Brain microvascular endothelial cell (primary cell): ENCODE measurements around the gene CHCHD3.

Experiments used
- DNase-seq: peaks from one replicate; pipeline ENCODE4 v3.0.0-alpha.2; 2020
- H3K27ac ChIP-seq: fragments of 250-450 bp; sonication (Bioruptor Pico); 2 replicates; pipeline ENCODE4 v1.5.1; 2020; ENCODE audit warnings: mild to moderate bottlenecking, moderate library complexity
- H3K27me3 ChIP-seq: fragments of 250-450 bp; sonication (Bioruptor Pico); replicated peaks from 2 replicates; pipeline ENCODE4 v1.5.1; 2020; ENCODE audit warnings: mild to moderate bottlenecking
- H3K36me3 ChIP-seq: fragments of 250-450 bp; sonication (Bioruptor Pico); replicated peaks from 2 replicates; pipeline ENCODE4 v1.5.1; 2020; ENCODE audit warnings: mild to moderate bottlenecking
- H3K4me3 ChIP-seq: 2 replicates; pipeline ENCODE4 v1.5.1; 2011; ENCODE audit warnings: low read depth, mild to moderate bottlenecking, control low read depth, low read length, moderate library complexity
- CTCF ChIP-seq: IDR thresholded peaks from 2 replicates; pipeline ENCODE4 v1.5.1; 2011; ENCODE audit warnings: low read depth, mild to moderate bottlenecking, moderate library complexity, low read length, control low read depth, inconsistent platforms; ENCODE audit errors: missing control alignments
- in situ Hi-C: cut with HindIII; loops from 2 replicates; pipeline ENCODE4 v1.10.0; 2017; ENCODE audit warnings: low sequenced_read_pairs, low pct_ligation_motif_present

CHCHD3 gene

DNA sequence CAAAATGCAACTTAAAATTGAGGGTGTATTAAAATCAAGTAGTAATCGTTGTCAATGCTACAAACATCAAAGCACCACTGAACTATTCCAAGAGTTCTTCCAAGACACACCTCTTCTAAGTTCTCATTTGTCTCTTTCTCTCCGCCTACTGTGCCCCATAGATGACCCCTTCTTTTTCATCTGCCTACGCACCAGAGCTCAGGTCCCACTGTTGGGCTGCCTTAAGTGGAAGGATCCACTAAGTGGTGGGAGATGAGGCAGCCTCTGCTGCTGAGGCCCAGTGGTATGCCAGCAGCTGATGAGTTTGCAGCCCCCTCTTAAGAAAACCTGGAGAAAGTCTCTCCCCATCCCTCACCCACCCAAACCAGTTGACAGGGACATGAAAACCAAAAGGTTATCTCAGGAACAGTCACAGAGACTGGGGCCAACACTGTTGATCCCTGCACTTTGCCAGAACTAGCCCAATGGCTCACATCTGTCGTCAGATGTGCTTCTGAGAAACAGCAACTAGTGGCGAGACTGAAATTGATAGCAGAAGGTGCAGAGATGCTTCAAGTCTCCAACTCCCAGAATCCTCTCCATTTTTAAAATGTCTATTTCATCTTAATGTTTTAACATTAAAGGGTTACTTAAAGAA lies 88.4 kb downstream of the CHCHD3 start:
- in situ Hi-C loops, result no loop called here
- H3K36me3 ChIP-seq, result no peaks in the 10 kb centered on the region
- TF ChIP-seq CTCF, result no peak
- no peaks in the 10 kb centered on the region for H3K27me3 ChIP-seq
- H3K4me3 ChIP-seq, result no peak overlapping the region
- no peak for DNase-seq
- no peak overlapping the region for H3K27ac ChIP-seq

DNA sequence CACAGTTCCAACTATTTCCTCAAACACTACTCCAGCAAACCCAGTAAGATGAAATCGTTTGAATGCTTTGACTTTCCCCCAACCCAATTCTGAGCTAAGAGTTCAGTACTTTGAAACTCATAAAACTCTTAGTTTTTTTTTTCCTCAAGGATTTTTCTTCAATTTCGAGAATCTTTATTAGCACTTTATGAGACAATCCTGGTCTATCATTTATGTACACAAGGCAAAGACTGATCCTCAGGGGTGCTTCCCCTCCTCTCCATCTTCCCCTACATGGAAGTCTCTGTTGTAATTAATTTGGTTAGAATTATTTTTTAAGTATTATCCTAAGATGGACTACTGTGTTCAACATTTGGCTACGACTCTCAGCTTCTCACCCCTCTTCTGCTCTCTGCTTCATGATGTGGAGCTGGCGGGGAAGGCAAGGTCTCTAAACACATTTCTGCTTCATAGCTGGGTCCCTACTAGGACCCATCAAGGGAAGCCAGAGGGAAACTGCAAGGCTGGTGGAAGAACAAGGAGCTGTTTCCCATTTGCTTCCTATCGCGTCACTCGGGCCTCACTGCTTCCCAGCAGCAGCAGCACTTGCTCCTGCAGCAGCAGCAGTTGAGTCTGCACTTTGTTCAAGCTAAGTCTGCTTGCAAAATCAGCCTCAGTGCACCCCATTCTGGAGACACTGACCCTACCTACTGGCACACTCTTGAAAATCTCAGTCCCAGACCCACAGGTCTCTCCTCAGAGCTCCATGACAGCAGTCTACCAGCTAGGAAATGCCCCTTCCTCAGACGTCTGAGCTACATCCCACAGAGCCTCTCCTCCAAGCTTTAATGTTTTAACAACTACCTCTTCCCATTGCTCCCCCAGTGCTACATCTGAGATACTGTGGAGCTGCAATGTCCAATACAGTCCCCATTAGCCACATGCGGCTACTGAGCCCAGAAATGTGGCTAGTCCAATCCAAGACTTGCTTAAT lies 90.0 kb downstream of the CHCHD3 start:
- H3K4me3 ChIP-seq, result no peak overlapping the region
- in situ Hi-C loops, result no loop called here
- no peaks in the 10 kb centered on the region for H3K27me3 ChIP-seq

GRCh38 chr7:132988117-132988516 lies 93.8 kb downstream of the CHCHD3 start:
- Histone ChIP-seq H3K27ac (no peak overlapping the region), H3K36me3 (no peaks in the 10 kb centered on the region), H3K4me3 (no peak overlapping the region), H3K27me3 (no peaks in the 10 kb centered on the region)
- DNase-seq, result no peak
- no peak for TF ChIP-seq CTCF
- in situ Hi-C loops, result no loop called here

More for the DNA sequence above, 90.0 kb downstream of the CHCHD3 start:
- H3K36me3 ChIP-seq, result no peaks in the 10 kb centered on the region
- no peak for DNase-seq
- no peak for TF ChIP-seq CTCF
- no peak overlapping the region for H3K27ac ChIP-seq

- Histone ChIP-seq H3K27ac (no peak overlapping the region), H3K36me3 (no peaks in the 10 kb centered on the region), H3K4me3 (no peak overlapping the region), H3K27me3 (no peaks in the 10 kb centered on the region)
- in situ Hi-C loops, result no loop called here
- no peak for DNase-seq
- no peak for TF ChIP-seq CTCF
Observed at GRCh38 chr7:132980402-132980801, 101.5 kb downstream of the CHCHD3 start.

- DNase-seq, result no peak
- Histone ChIP-seq H3K27ac (no peak overlapping the region), H3K36me3 (no peaks in the 10 kb centered on the region), H3K27me3 (no peaks in the 10 kb centered on the region), H3K4me3 (no peak overlapping the region)
- in situ Hi-C loops, result no loop called here
- no peak for TF ChIP-seq CTCF
Observed at GRCh38 chr7:132979524-132979923, 102.4 kb downstream of the CHCHD3 start.
